ENCODE measurements around the gene PTRHD1. TPM values are rescaled to one million over a fixed set of nuclear protein-coding genes. Genes with fewer than 3 reads are reported as not detected.

Gene PTRHD1
- total RNA-seq, 1 experiment from 2014 or later = 23.6 TPM

DNA sequence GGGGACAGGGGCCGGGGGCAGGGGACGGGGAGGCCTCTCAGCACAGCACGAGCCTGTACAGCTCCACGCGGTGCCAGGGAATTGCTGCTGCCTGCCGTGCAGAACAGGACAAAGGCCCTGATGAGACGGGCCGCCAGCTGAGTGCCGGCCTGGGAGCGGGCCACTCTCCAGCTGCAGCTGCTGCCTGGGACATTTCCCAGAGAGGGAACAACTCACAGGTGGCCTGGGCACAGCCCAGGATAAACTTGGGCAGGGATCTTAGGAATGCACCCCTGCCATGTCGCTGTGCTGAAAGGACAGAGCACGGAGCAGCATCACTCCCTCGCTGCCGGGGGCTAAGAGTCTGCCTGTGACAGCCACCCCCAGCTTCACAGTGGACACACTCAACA, 38.9 kb upstream of the PTRHD1 start:
- H3F3A ChIP-seq (ENCODE audit: insufficient read depth, low read depth) = peaks cover 5% of the 10 kb centered on the region; the same call in 1 of the 2 replicates
- no TSS peak for BruUV-seq (replicated peaks)
- CTCF ChIA-PET = no interaction called here
- no peaks in the 10 kb centered on the region for H3K9me3 ChIP-seq (ENCODE audit: insufficient read depth, low read depth)
- intact Hi-C loops (cut with micrococcal nuclease; ENCODE audit: unreplicated experiment) = loop anchor here (5.0 kb wide), 1 partner anchor 365 kb away; no protein-coding TSS in a partner anchor
- no peak for DNase-seq
- no peaks in the 10 kb centered on the region for H3K9me2 ChIP-seq (ENCODE audit: insufficient read depth)
- H3K36me3 ChIP-seq (ENCODE audit: low read depth) = no peaks in the 10 kb centered on the region
- no peaks in the 10 kb centered on the region for H4K20me1 ChIP-seq (ENCODE audit: insufficient read depth)
- H3K27me3 ChIP-seq (ENCODE audit: insufficient read depth, low read depth) = no peaks in the 10 kb centered on the region
- H3K27ac ChIP-seq = no peak overlapping the region
- no peak overlapping the region for H3K4me2 ChIP-seq
- no peak overlapping the region for H2AFZ ChIP-seq
- H3K4me3 ChIP-seq = no peak overlapping the region
- TF ChIP-seq EZH2 (IDR thresholded peaks at IDR 0.05; ENCODE audit: low read depth) (no peak), CTCF (conservative IDR thresholded peaks at IDR 0.05) (no peak)
- POLR2A ChIA-PET (ENCODE audit: unreplicated experiment) = interaction anchor here (0.7 kb wide), 1 partner anchor 369 kb away, joined by 8 read pairs; no protein-coding TSS in a partner anchor
- H3K79me2 ChIP-seq (ENCODE audit: low read depth) = no peaks in the 10 kb centered on the region
- H3K4me1 ChIP-seq (replicated peaks; ENCODE audit: insufficient read depth) = no peaks in the 10 kb centered on the region

DNA sequence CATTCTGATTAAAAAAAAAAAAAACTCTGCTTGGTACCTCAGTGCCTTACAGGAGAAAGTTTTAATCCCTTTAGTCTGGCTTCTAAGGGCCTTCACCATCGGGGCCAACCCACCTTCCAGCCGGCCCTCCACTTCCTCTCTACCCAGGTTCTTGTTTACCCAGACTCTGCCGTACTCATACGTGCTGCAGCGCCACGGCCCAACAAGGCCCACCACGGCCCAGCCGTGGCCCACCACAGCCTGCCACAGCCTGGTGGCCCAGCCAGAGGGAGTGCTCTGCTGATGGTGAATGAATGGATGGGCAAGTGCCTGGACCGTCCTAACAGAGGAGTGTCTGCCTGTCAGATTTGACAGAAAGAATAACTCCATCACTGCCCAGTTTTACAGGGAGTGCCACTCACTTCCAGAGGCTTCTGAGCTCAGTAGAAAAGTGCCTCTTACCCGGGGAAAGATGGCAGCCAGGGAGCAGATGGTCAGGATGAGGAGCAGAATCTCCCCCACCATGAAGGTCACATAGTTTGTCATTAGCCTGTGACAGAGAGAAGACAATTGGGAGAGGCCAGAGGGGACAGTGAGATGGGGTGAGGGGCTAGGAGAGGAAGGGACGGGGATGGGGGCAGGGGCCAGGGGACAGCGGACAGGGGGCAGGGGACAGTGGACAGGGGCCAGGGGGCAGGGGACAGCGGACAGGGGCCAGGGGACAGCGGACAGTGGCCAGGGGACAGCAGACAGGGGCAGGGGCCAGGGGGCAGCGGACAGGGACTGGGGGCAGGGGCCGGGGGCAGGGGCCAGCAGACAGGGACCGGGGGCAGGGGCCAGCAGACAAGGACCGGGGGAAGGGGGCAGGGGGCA, 38.3 kb upstream of the PTRHD1 start:
- no peaks in the 10 kb centered on the region for H4K20me1 ChIP-seq (ENCODE audit: insufficient read depth)
- ChIA-PET POLR2A (ENCODE audit: unreplicated experiment) (interaction anchor here (0.7 kb wide), 1 partner anchor 368 kb away, joined by 8 read pairs; no protein-coding TSS in a partner anchor), CTCF (no interaction called here)
- H3K4me1 ChIP-seq (replicated peaks; ENCODE audit: insufficient read depth) = no peaks in the 10 kb centered on the region
- H3K27me3 ChIP-seq (ENCODE audit: insufficient read depth, low read depth) = no peaks in the 10 kb centered on the region
- intact Hi-C loops (cut with micrococcal nuclease; ENCODE audit: unreplicated experiment) = loop anchor here (5.0 kb wide), 1 partner anchor 366 kb away; no protein-coding TSS in a partner anchor
- no TSS peak for BruUV-seq (replicated peaks)
- TF ChIP-seq CTCF (conservative IDR thresholded peaks at IDR 0.05) (no peak), EZH2 (IDR thresholded peaks at IDR 0.05; ENCODE audit: low read depth) (no peak)
- H3K79me2 ChIP-seq (ENCODE audit: low read depth) = no peaks in the 10 kb centered on the region
- no peak overlapping the region for H3K27ac ChIP-seq
- no peaks in the 10 kb centered on the region for H3K9me3 ChIP-seq (ENCODE audit: insufficient read depth, low read depth)
- no peaks in the 10 kb centered on the region for H3K36me3 ChIP-seq (ENCODE audit: low read depth)
- H2AFZ ChIP-seq = no peak overlapping the region
- H3K9me2 ChIP-seq (ENCODE audit: insufficient read depth) = no peaks in the 10 kb centered on the region
- H3K4me2 ChIP-seq = no peak overlapping the region
- DNase-seq = no peak
- H3F3A ChIP-seq (ENCODE audit: insufficient read depth, low read depth) = peaks cover 5% of the 10 kb centered on the region; the same call in 1 of the 2 replicates
- H3K4me3 ChIP-seq = no peak overlapping the region

DNA sequence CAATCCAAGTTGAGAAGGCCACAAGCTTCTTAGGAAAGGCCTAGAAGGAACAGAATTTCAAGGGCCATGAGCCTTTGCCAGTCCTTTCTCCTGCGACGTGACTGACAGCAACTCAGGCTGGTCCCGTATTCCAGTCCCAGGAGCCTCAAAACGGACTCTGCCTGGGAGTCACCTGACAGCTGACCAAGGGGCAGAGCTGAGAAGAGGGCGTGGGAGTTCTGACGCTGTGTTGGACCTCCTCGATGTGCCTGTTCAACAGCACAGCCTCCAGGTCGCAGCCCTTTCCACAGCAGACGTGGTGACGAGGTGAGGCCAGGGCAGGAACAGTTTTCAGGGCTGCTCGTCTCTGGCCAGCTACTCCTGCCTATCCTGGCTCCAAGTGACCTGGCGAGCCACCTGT, 37.6 kb upstream of the PTRHD1 start:
- Histone ChIP-seq H3K79me2 (ENCODE audit: low read depth) (no peaks in the 10 kb centered on the region), H3K4me2 (no peak overlapping the region), H3K4me1 (replicated peaks; ENCODE audit: insufficient read depth) (no peaks in the 10 kb centered on the region), H3K27me3 (ENCODE audit: insufficient read depth, low read depth) (no peaks in the 10 kb centered on the region), H3F3A (ENCODE audit: insufficient read depth, low read depth) (peaks cover 5% of the 10 kb centered on the region; the same call in 1 of the 2 replicates), H3K9me3 (ENCODE audit: insufficient read depth, low read depth) (no peaks in the 10 kb centered on the region), H3K4me3 (no peak overlapping the region), H2AFZ (no peak overlapping the region), H3K27ac (no peak overlapping the region), H3K36me3 (ENCODE audit: low read depth) (no peaks in the 10 kb centered on the region), H4K20me1 (ENCODE audit: insufficient read depth) (no peaks in the 10 kb centered on the region), H3K9me2 (ENCODE audit: insufficient read depth) (no peaks in the 10 kb centered on the region)
- POLR2A ChIA-PET (ENCODE audit: unreplicated experiment) = no interaction called here
- intact Hi-C loops (cut with micrococcal nuclease; ENCODE audit: unreplicated experiment) = loop anchor here (5.0 kb wide), 1 partner anchor 367 kb away; no protein-coding TSS in a partner anchor
- TF ChIP-seq CTCF (conservative IDR thresholded peaks at IDR 0.05) = no peak
- no peak for TF ChIP-seq EZH2 (IDR thresholded peaks at IDR 0.05; ENCODE audit: low read depth)
- CTCF ChIA-PET = interaction anchor here (0.7 kb wide), 1 partner anchor 18 kb away, joined by 3 read pairs; no protein-coding TSS in a partner anchor
- no peak for DNase-seq
- no TSS peak for BruUV-seq (replicated peaks)
